ENCODE measurements around the gene CDKN2C.
A peak's percentile ranks its signal among the peaks of the same experiment; 100 is the strongest.
"Not testable (repeated sequence)": the region's sequence is repeated elsewhere in the genome, so short reads cannot be mapped to it uniquely, and the experiment has no call there.

The CDKN2C gene

GRCh38 chr1:50969611-50970508 is at the start of gene CDKN2C:
Gene CDKN2C (plus strand): TSS chr1:50970245. CDS start chr1:50970369, 124 bp downstream.
- H3K4me1 Mint-ChIP-seq: peaks cover 23% of the 10 kb centered on the region
- H3K9me3 Mint-ChIP-seq: no peaks in the 10 kb centered on the region
- peaks cover 17% of the 10 kb centered on the region for H3K27me3 Mint-ChIP-seq
- ATAC-seq: peak; percentile 54
- peak within 1 kb of the TSS; percentile 96 to 97 for H3K4me3 Mint-ChIP-seq
- peak within 1 kb of the TSS; percentile 96 to 98 for H3K27ac Mint-ChIP-seq
- peak; percentile 44 to 54 for DNase-seq

- Mint-ChIP-seq H3K4me3 (no peak overlapping the region), H3K27ac (no peak overlapping the region), H3K9me3 (peaks cover 11 to 22% of the 10 kb centered on the region in 2 donors), H3K27me3 (no peaks in the 10 kb centered on the region), H3K4me1 (peaks cover 25% of the 10 kb centered on the region)
- DNase-seq (no peak), ATAC-seq (no peak)
These were observed 49.6 kb upstream of the CDKN2C start for GRCh38 chr1:50920409-50920808.

- H3K4me3 Mint-ChIP-seq: no peak overlapping the region
- H3K4me1 Mint-ChIP-seq: peaks cover 27% of the 10 kb centered on the region
- H3K27me3 Mint-ChIP-seq: no peaks in the 10 kb centered on the region
- DNase-seq: no peak
- H3K9me3 Mint-ChIP-seq: peaks cover 11 to 22% of the 10 kb centered on the region in 2 donors
- ATAC-seq: no peak
- no peak overlapping the region for H3K27ac Mint-ChIP-seq
These were observed 49.0 kb upstream of the CDKN2C start for GRCh38 chr1:50921029-50921428.

- Mint-ChIP-seq H3K4me1 (peaks cover 15% of the 10 kb centered on the region), H3K27me3 (no peaks in the 10 kb centered on the region), H3K27ac (no peak overlapping the region), H3K4me3 (no peak overlapping the region), H3K9me3 (peaks cover 11 to 22% of the 10 kb centered on the region in 2 donors)
- no peak for DNase-seq
- no peak for ATAC-seq
These were observed 46.5 kb upstream of the CDKN2C start for GRCh38 chr1:50923564-50923963.

- no peak for DNase-seq
- H3K4me3 Mint-ChIP-seq: no peak overlapping the region
- peaks cover 39% of the 10 kb centered on the region for H3K4me1 Mint-ChIP-seq
These were observed 40.6 kb upstream of the CDKN2C start for GRCh38 chr1:50929376-50929958.

GRCh38 chr1:50930193-50930592 is 39.9 kb upstream of the CDKN2C start:
- H3K27ac Mint-ChIP-seq: no peak overlapping the region
- H3K9me3 Mint-ChIP-seq: no peaks in the 10 kb centered on the region
- peaks cover 37% of the 10 kb centered on the region for H3K4me1 Mint-ChIP-seq
- ATAC-seq: peak; percentile 82
- H3K4me3 Mint-ChIP-seq: peak overlapping the region in 1 of 2 donors; percentile 11
- no peak for DNase-seq
- H3K27me3 Mint-ChIP-seq: no peaks in the 10 kb centered on the region

More at GRCh38 chr1:50929376-50929958, 40.6 kb upstream of the CDKN2C start:
- ATAC-seq: no peak
- no peaks in the 10 kb centered on the region for H3K27me3 Mint-ChIP-seq
- peaks cover 0 to 3% of the 10 kb centered on the region in 2 donors for H3K9me3 Mint-ChIP-seq
- no peak overlapping the region for H3K27ac Mint-ChIP-seq

- peak overlapping the region in 1 of 2 donors; percentile 72 for H3K27ac Mint-ChIP-seq
- DNase-seq: no peak
- peaks cover 38% of the 10 kb centered on the region for H3K4me1 Mint-ChIP-seq
- no peak for ATAC-seq
- no peak overlapping the region for H3K4me3 Mint-ChIP-seq
- H3K27me3 Mint-ChIP-seq: no peaks in the 10 kb centered on the region
- no peaks in the 10 kb centered on the region for H3K9me3 Mint-ChIP-seq
These were observed 38.9 kb upstream of the CDKN2C start for GRCh38 chr1:50930965-50931737.

GRCh38 chr1:50932043-50932442 is 38.0 kb upstream of the CDKN2C start:
- not testable (repeated sequence) for H3K27ac Mint-ChIP-seq, H3K27me3 Mint-ChIP-seq, H3K9me3 Mint-ChIP-seq, DNase-seq, H3K4me3 Mint-ChIP-seq, ATAC-seq
- H3K4me1 Mint-ChIP-seq: peaks cover 42% of the 10 kb centered on the region

- not testable (repeated sequence) for ATAC-seq, H3K9me3 Mint-ChIP-seq, H3K27me3 Mint-ChIP-seq, H3K4me3 Mint-ChIP-seq, DNase-seq
- peak overlapping the region in 1 of 2 donors; percentile 49 for H3K27ac Mint-ChIP-seq
- peaks cover 42% of the 10 kb centered on the region for H3K4me1 Mint-ChIP-seq
These were observed 36.3 kb upstream of the CDKN2C start for GRCh38 chr1:50933770-50934169.

- DNase-seq (no peak), ATAC-seq (no peak)
- Mint-ChIP-seq H3K4me3 (no peak overlapping the region), H3K9me3 (no peaks in the 10 kb centered on the region), H3K4me1 (peaks cover 36% of the 10 kb centered on the region), H3K27me3 (no peaks in the 10 kb centered on the region), H3K27ac (no peak overlapping the region)
These were observed 35.2 kb upstream of the CDKN2C start for GRCh38 chr1:50934838-50935237.

GRCh38 chr1:50935276-50935675 is 34.8 kb upstream of the CDKN2C start:
- not testable (repeated sequence) for ATAC-seq, H3K27me3 Mint-ChIP-seq, H3K27ac Mint-ChIP-seq, H3K9me3 Mint-ChIP-seq, H3K4me3 Mint-ChIP-seq, DNase-seq
- H3K4me1 Mint-ChIP-seq: peaks cover 32% of the 10 kb centered on the region

- Mint-ChIP-seq H3K27ac (peak overlapping the region in 1 of 2 donors; percentile 86), H3K9me3 (no peaks in the 10 kb centered on the region), H3K4me1 (peaks cover 21% of the 10 kb centered on the region), H3K4me3 (no peak overlapping the region), H3K27me3 (no peaks in the 10 kb centered on the region)
- no peak for ATAC-seq
- DNase-seq: no peak
These were observed 33.7 kb upstream of the CDKN2C start for GRCh38 chr1:50936321-50936720.

GRCh38 chr1:50940291-50940690 is 29.8 kb upstream of the CDKN2C start:
- DNase-seq (no peak), ATAC-seq (no peak)
- H3K9me3 Mint-ChIP-seq: no peaks in the 10 kb centered on the region
- H3K4me3 Mint-ChIP-seq: no peak overlapping the region
- no peaks in the 10 kb centered on the region for H3K27me3 Mint-ChIP-seq
- H3K4me1 Mint-ChIP-seq: peaks cover 16% of the 10 kb centered on the region
- no peak overlapping the region for H3K27ac Mint-ChIP-seq

- ATAC-seq (no peak), DNase-seq (no peak)
- H3K27ac Mint-ChIP-seq: no peak overlapping the region
- no peaks in the 10 kb centered on the region for H3K9me3 Mint-ChIP-seq
- H3K4me3 Mint-ChIP-seq: no peak overlapping the region
- peaks cover 11% of the 10 kb centered on the region for H3K4me1 Mint-ChIP-seq
- no peaks in the 10 kb centered on the region for H3K27me3 Mint-ChIP-seq
These were observed 27.7 kb upstream of the CDKN2C start for GRCh38 chr1:50942334-50942733.

- Mint-ChIP-seq H3K4me1 (peaks cover 29% of the 10 kb centered on the region), H3K27ac (no peak overlapping the region), H3K27me3 (no peaks in the 10 kb centered on the region), H3K9me3 (no peaks in the 10 kb centered on the region), H3K4me3 (no peak overlapping the region)
- ATAC-seq: no peak
- no peak for DNase-seq
These were observed 20.6 kb upstream of the CDKN2C start for GRCh38 chr1:50949286-50949982.
